ENCODE measurements around the gene ARHGAP28. TPM values are rescaled to one million over a fixed set of nuclear protein-coding genes. Genes with fewer than 3 reads are reported as not detected.
"Not testable (repeated sequence)": the region's sequence is repeated elsewhere in the genome, so short reads cannot be mapped to it uniquely, and the experiment has no call there.

Gene ARHGAP28
- total and polyA plus RNA-seq, 4 experiments from 2014 or later: not detected

DNA sequence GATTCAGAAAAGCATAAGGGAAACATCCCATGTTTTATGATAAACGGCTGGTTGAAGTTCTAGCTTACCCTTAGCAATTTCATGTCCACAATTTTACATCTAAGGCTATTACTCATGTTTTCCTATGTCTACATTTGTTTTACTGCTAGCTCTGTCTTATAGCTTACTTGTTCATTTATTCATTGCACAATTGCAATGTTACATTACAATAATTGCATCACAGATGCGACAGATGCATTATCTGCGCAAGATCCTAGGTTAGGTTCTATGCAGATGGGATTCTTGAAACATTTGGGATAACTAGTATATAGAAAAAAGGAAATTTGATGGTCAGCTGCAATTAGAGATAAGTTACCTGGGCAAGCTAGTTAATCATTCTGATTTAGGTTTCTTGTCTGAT is 108.4 kb downstream of the ARHGAP28 start:
- ChIA-PET POLR2A (ENCODE audit: partially characterized antibody) (no interaction called here), CTCF (ENCODE audit: partially characterized antibody) (no interaction called here)
- Histone ChIP-seq H3K9me3 (ENCODE audit: control insufficient read depth in 1 of 2, low read length in 2 of 2) (no peaks in the 10 kb centered on the region), H3K27me3 (ENCODE audit: insufficient read depth, low read length) (no peaks in the 10 kb centered on the region), H3K27ac (ENCODE audit: low read depth, low read length) (no peak overlapping the region), H3K4me1 (ENCODE audit: insufficient read depth, low read length) (no peaks in the 10 kb centered on the region), H3K36me3 (ENCODE audit: insufficient read depth, low read length) (no peaks in the 10 kb centered on the region), H3K4me3 (ENCODE audit: low read length in 2 of 2) (no peak overlapping the region)
- H3K27ac Mint-ChIP-seq: no peak overlapping the region
- H3K4me1 Mint-ChIP-seq: no peaks in the 10 kb centered on the region
- H3K36me3 Mint-ChIP-seq: no peaks in the 10 kb centered on the region
- intact Hi-C loops (cut with micrococcal nuclease): no loop called here
- no peak for DNase-seq
- H3K9me3 Mint-ChIP-seq: peaks cover 0 to 9% (median 4%) of the 10 kb centered on the region in 8 donors
- no peaks in the 10 kb centered on the region for H3K27me3 Mint-ChIP-seq
- no peak overlapping the region for H3K4me3 Mint-ChIP-seq

GRCh38 chr18:6842081-6842480 is 112.6 kb downstream of the ARHGAP28 start:
- no peak overlapping the region for H3K4me3 Mint-ChIP-seq
- Histone ChIP-seq H3K4me3 (ENCODE audit: low read length in 2 of 2) (no peak overlapping the region), H3K9me3 (ENCODE audit: control insufficient read depth in 1 of 2, low read length in 2 of 2) (no peaks in the 10 kb centered on the region), H3K36me3 (ENCODE audit: insufficient read depth, low read length) (no peaks in the 10 kb centered on the region), H3K27me3 (ENCODE audit: insufficient read depth, low read length) (no peaks in the 10 kb centered on the region), H3K4me1 (ENCODE audit: insufficient read depth, low read length) (no peaks in the 10 kb centered on the region), H3K27ac (ENCODE audit: low read depth, low read length) (no peak overlapping the region)
- H3K27me3 Mint-ChIP-seq: no peaks in the 10 kb centered on the region
- POLR2A ChIA-PET (ENCODE audit: partially characterized antibody): no interaction called here
- intact Hi-C loops (cut with micrococcal nuclease): no loop called here
- CTCF ChIA-PET (ENCODE audit: partially characterized antibody): no interaction called here
- H3K4me1 Mint-ChIP-seq: no peaks in the 10 kb centered on the region
- DNase-seq: no peak
- no peak overlapping the region for H3K27ac Mint-ChIP-seq
- peaks cover 0 to 17% (median 5%) of the 10 kb centered on the region in 8 donors for H3K9me3 Mint-ChIP-seq
- no peaks in the 10 kb centered on the region for H3K36me3 Mint-ChIP-seq

DNA sequence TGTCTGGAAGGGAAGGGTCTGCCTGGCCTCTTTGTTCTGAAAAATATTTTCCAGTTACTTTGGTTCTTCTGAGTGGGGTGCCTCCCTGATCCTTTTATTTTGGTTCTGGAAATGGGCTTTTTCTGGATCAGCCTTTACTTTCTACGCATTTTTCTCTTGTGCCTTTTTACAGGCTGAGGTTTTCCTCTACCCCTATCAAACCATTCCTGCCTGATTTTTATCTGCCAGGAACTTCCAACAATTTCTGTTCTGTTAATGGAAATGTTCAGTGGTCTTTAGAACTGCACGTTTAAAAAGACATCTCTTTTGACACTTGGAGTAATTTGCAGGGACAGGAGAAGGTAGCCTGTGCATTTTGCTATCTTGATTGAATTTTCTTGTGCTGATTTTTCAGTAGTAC is 113.8 kb downstream of the ARHGAP28 start:
- intact Hi-C loops (cut with micrococcal nuclease): no loop called here
- H3K27me3 Mint-ChIP-seq: no peaks in the 10 kb centered on the region

GRCh38 chr18:6845521-6845920 is 116.0 kb downstream of the ARHGAP28 start:
- H3K27me3 Mint-ChIP-seq; H3K27ac Mint-ChIP-seq; DNase-seq; H3K36me3 ChIP-seq (ENCODE audit: insufficient read depth, low read length); H3K27ac ChIP-seq (ENCODE audit: low read depth, low read length); H3K9me3 ChIP-seq (ENCODE audit: control insufficient read depth in 1 of 2, low read length in 2 of 2); intact Hi-C loops (cut with micrococcal nuclease); H3K36me3 Mint-ChIP-seq; H3K4me1 Mint-ChIP-seq; H3K4me1 ChIP-seq (ENCODE audit: insufficient read depth, low read length); H3K4me3 ChIP-seq (ENCODE audit: low read length in 2 of 2); CTCF ChIA-PET (ENCODE audit: partially characterized antibody); POLR2A ChIA-PET (ENCODE audit: partially characterized antibody); H3K27me3 ChIP-seq (ENCODE audit: insufficient read depth, low read length): not testable (repeated sequence)
- peaks cover 0 to 13% (median 5%) of the 10 kb centered on the region in 8 donors for H3K9me3 Mint-ChIP-seq
- H3K4me3 Mint-ChIP-seq: peak overlapping the region in 1 of 8 donors; percentile 33

More for the DNA sequence above, 113.8 kb downstream of the ARHGAP28 start:
- Histone ChIP-seq H3K36me3 (ENCODE audit: insufficient read depth, low read length) (no peaks in the 10 kb centered on the region), H3K4me3 (ENCODE audit: low read length in 2 of 2) (no peak overlapping the region), H3K27me3 (ENCODE audit: insufficient read depth, low read length) (no peaks in the 10 kb centered on the region), H3K9me3 (ENCODE audit: control insufficient read depth in 1 of 2, low read length in 2 of 2) (no peaks in the 10 kb centered on the region), H3K4me1 (ENCODE audit: insufficient read depth, low read length) (no peaks in the 10 kb centered on the region), H3K27ac (ENCODE audit: low read depth, low read length) (no peak overlapping the region)
- Mint-ChIP-seq H3K27ac (no peak overlapping the region), H3K36me3 (no peaks in the 10 kb centered on the region), H3K9me3 (peaks cover 0 to 13% (median 6%) of the 10 kb centered on the region in 8 donors), H3K4me1 (no peaks in the 10 kb centered on the region), H3K4me3 (no peak overlapping the region)
- ChIA-PET CTCF (ENCODE audit: partially characterized antibody) (no interaction called here), POLR2A (ENCODE audit: partially characterized antibody) (no interaction called here)
- no peak for DNase-seq

DNA sequence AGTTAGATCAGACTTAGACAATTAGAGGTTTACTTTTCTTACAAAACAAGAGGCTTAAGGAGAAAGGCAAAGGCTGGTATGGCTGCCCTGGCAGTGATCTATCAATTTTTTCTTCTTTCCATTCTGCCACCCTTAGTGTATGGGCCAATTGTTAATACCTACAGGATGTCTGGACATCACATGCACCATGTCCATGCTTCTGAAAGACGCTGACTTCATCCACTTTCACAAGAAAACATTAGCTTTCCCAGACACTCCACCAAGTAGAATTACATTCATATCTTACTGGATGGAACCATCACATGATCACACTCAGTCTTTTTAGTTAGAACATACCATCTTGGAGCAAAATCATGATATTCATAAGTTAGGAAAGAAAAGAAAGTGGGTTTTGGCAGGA is 120.9 kb downstream of the ARHGAP28 start:
- Mint-ChIP-seq H3K9me3 (peaks cover 0 to 33% (median 10%) of the 10 kb centered on the region in 8 donors), H3K4me1 (no peaks in the 10 kb centered on the region), H3K36me3 (no peaks in the 10 kb centered on the region), H3K27ac (no peak overlapping the region), H3K27me3 (no peaks in the 10 kb centered on the region), H3K4me3 (no peak overlapping the region)
- POLR2A ChIA-PET (ENCODE audit: partially characterized antibody): no interaction called here
- Histone ChIP-seq H3K27me3 (ENCODE audit: insufficient read depth, low read length) (no peaks in the 10 kb centered on the region), H3K9me3 (ENCODE audit: control insufficient read depth in 1 of 2, low read length in 2 of 2) (no peaks in the 10 kb centered on the region), H3K4me1 (ENCODE audit: insufficient read depth, low read length) (no peaks in the 10 kb centered on the region), H3K27ac (ENCODE audit: low read depth, low read length) (no peak overlapping the region), H3K4me3 (ENCODE audit: low read length in 2 of 2) (no peak overlapping the region), H3K36me3 (ENCODE audit: insufficient read depth, low read length) (no peaks in the 10 kb centered on the region)
- CTCF ChIA-PET (ENCODE audit: partially characterized antibody): no interaction called here
- no peak for DNase-seq
- intact Hi-C loops (cut with micrococcal nuclease): no loop called here

DNA sequence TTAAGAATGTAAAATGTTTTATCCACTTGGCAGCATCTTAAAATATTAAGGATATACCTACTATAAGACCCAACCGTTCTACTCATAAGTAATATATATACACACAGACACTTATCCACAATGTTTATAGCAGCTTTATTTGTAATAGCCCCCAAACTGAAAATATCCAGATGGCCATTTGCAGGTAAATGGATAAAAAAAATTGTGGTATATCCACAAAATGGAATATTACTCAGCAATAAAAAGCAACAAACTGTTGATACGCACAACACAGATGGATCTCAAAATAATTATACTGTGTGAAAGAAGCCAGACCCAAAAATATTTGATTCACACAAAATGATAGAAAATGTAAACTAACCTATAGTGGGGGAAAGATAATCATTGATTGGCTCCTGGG is 122.0 kb downstream of the ARHGAP28 start:
- ChIA-PET CTCF (ENCODE audit: partially characterized antibody) (no interaction called here), POLR2A (ENCODE audit: partially characterized antibody) (no interaction called here)
- no peaks in the 10 kb centered on the region for H3K4me1 ChIP-seq (ENCODE audit: insufficient read depth, low read length)
- Mint-ChIP-seq H3K27me3 (no peaks in the 10 kb centered on the region), H3K36me3 (no peaks in the 10 kb centered on the region), H3K27ac (no peak overlapping the region), H3K4me1 (no peaks in the 10 kb centered on the region), H3K4me3 (no peak overlapping the region), H3K9me3 (peaks cover 0 to 30% (median 9%) of the 10 kb centered on the region in 8 donors)
- intact Hi-C loops (cut with micrococcal nuclease): no loop called here
- H3K27me3 ChIP-seq (ENCODE audit: insufficient read depth, low read length): no peaks in the 10 kb centered on the region
- no peaks in the 10 kb centered on the region for H3K9me3 ChIP-seq (ENCODE audit: control insufficient read depth in 1 of 2, low read length in 2 of 2)
- H3K4me3 ChIP-seq (ENCODE audit: low read length in 2 of 2): no peak overlapping the region
- no peaks in the 10 kb centered on the region for H3K36me3 ChIP-seq (ENCODE audit: insufficient read depth, low read length)
- DNase-seq: no peak
- H3K27ac ChIP-seq (ENCODE audit: low read depth, low read length): no peak overlapping the region

- Mint-ChIP-seq H3K9me3 (peaks cover 0 to 30% (median 6%) of the 10 kb centered on the region in 8 donors), H3K36me3 (no peaks in the 10 kb centered on the region), H3K4me1 (no peaks in the 10 kb centered on the region), H3K27me3 (no peaks in the 10 kb centered on the region), H3K4me3 (no peak overlapping the region), H3K27ac (no peak overlapping the region)
- ChIA-PET POLR2A (ENCODE audit: partially characterized antibody) (no interaction called here), CTCF (ENCODE audit: partially characterized antibody) (no interaction called here)
- Histone ChIP-seq H3K36me3 (ENCODE audit: insufficient read depth, low read length) (no peaks in the 10 kb centered on the region), H3K27me3 (ENCODE audit: insufficient read depth, low read length) (no peaks in the 10 kb centered on the region), H3K9me3 (ENCODE audit: control insufficient read depth in 1 of 2, low read length in 2 of 2) (no peaks in the 10 kb centered on the region), H3K27ac (ENCODE audit: low read depth, low read length) (no peak overlapping the region), H3K4me1 (ENCODE audit: insufficient read depth, low read length) (no peaks in the 10 kb centered on the region), H3K4me3 (ENCODE audit: low read length in 2 of 2) (no peak overlapping the region)
- intact Hi-C loops (cut with micrococcal nuclease): no loop called here
- DNase-seq: no peak
These were observed 125.3 kb downstream of the ARHGAP28 start for GRCh38 chr18:6854811-6855210.

GRCh38 chr18:6855767-6856166 is 126.3 kb downstream of the ARHGAP28 start:
- Mint-ChIP-seq H3K4me3 (no peak overlapping the region), H3K27me3 (no peaks in the 10 kb centered on the region), H3K4me1 (no peaks in the 10 kb centered on the region), H3K27ac (no peak overlapping the region), H3K36me3 (no peaks in the 10 kb centered on the region), H3K9me3 (peaks cover 0 to 29% (median 7%) of the 10 kb centered on the region in 8 donors)
- Histone ChIP-seq H3K4me1 (ENCODE audit: insufficient read depth, low read length) (no peaks in the 10 kb centered on the region), H3K4me3 (ENCODE audit: low read length in 2 of 2) (no peak overlapping the region), H3K36me3 (ENCODE audit: insufficient read depth, low read length) (no peaks in the 10 kb centered on the region), H3K27me3 (ENCODE audit: insufficient read depth, low read length) (no peaks in the 10 kb centered on the region), H3K27ac (ENCODE audit: low read depth, low read length) (no peak overlapping the region), H3K9me3 (ENCODE audit: control insufficient read depth in 1 of 2, low read length in 2 of 2) (no peaks in the 10 kb centered on the region)
- DNase-seq: no peak
- CTCF ChIA-PET (ENCODE audit: partially characterized antibody): no interaction called here
- intact Hi-C loops (cut with micrococcal nuclease): no loop called here
- POLR2A ChIA-PET (ENCODE audit: partially characterized antibody): no interaction called here
